ENCODE results near the gene P3H2. TPM values are rescaled to one million over a fixed set of nuclear protein-coding genes. Genes with fewer than 3 reads are reported as not detected.
A peak's percentile ranks its signal among the peaks of the same experiment; 100 is the strongest.

Gene P3H2
- total and polyA plus RNA-seq, 7 donors = 0.24 to 3.4 (median 1.2) TPM

- Histone ChIP-seq H3K36me3 (ENCODE audit: insufficient read depth in 1 of 2, low read depth in 1 of 2) (no peaks in the 10 kb centered on the region), H3K4me3 (no peak overlapping the region), H3K27me3 (ENCODE audit: insufficient read depth in 3 of 3, low read length in 2 of 3) (no peaks in the 10 kb centered on the region), H3K27ac (no peak overlapping the region), H3K4me1 (no peaks in the 10 kb centered on the region), H3K9me3 (no peaks in the 10 kb centered on the region)
- intact Hi-C loops (cut with DNase I) = no loop called here
- ATAC-seq (no peak), DNase-seq (no peak)
- WGBS, 3 donors = 56 to 71% (median 67%) methylated on average over 1 of the region's 1 CpG
- no peak for TF ChIP-seq CTCF (IDR thresholded peaks at IDR 0.05)
Observed at GRCh38 chr3:190105876-190106275, 14.8 kb downstream of the P3H2 start.

- intact Hi-C loops (cut with DNase I) = no loop called here
- no peak for TF ChIP-seq CTCF (IDR thresholded peaks at IDR 0.05)
- H3K27ac ChIP-seq = no peak overlapping the region
- H3K27me3 ChIP-seq (ENCODE audit: insufficient read depth in 3 of 3, low read length in 2 of 3) = no peaks in the 10 kb centered on the region
- WGBS, 3 donors = 18 to 28% (median 22%) methylated on average over 8 of the region's 8 CpGs
- H3K9me3 ChIP-seq = no peaks in the 10 kb centered on the region
- no peak for DNase-seq
- H3K36me3 ChIP-seq (ENCODE audit: insufficient read depth in 1 of 2, low read depth in 1 of 2) = no peaks in the 10 kb centered on the region
- no peaks in the 10 kb centered on the region for H3K4me1 ChIP-seq
- peak in 2 of 4 donors; percentile 28 to 55 for ATAC-seq
- H3K4me3 ChIP-seq = peak overlapping the region; percentile 35
Observed at GRCh38 chr3:190101320-190102011, 19.2 kb downstream of the P3H2 start.

- DNase-seq (no peak), ATAC-seq (no peak)
- Histone ChIP-seq H3K27ac (no peak overlapping the region), H3K27me3 (ENCODE audit: insufficient read depth in 3 of 3, low read length in 2 of 3) (no peaks in the 10 kb centered on the region), H3K36me3 (ENCODE audit: insufficient read depth in 1 of 2, low read depth in 1 of 2) (no peaks in the 10 kb centered on the region), H3K4me1 (no peaks in the 10 kb centered on the region), H3K4me3 (no peak overlapping the region), H3K9me3 (no peaks in the 10 kb centered on the region)
- intact Hi-C loops (cut with DNase I) = no loop called here
- WGBS, 3 donors = 56 to 76% (median 70%) methylated on average over 6 of the region's 6 CpGs
- no peak for TF ChIP-seq CTCF (IDR thresholded peaks at IDR 0.05)
Observed at GRCh38 chr3:190099099-190099498, 21.6 kb downstream of the P3H2 start.

GRCh38 chr3:190097617-190098016 lies 23.1 kb downstream of the P3H2 start:
- Histone ChIP-seq H3K27ac (no peak overlapping the region), H3K36me3 (ENCODE audit: insufficient read depth in 1 of 2, low read depth in 1 of 2) (no peaks in the 10 kb centered on the region), H3K4me3 (no peak overlapping the region), H3K9me3 (no peaks in the 10 kb centered on the region), H3K27me3 (ENCODE audit: insufficient read depth in 3 of 3, low read length in 2 of 3) (no peaks in the 10 kb centered on the region), H3K4me1 (no peaks in the 10 kb centered on the region)
- no peak for TF ChIP-seq CTCF (IDR thresholded peaks at IDR 0.05)
- 85 to 95% (median 88%) methylated on average over 3 of the region's 3 CpGs for WGBS, 3 donors
- no peak for DNase-seq
- intact Hi-C loops (cut with DNase I) = no loop called here
- no peak for ATAC-seq

GRCh38 chr3:190097025-190097424 lies 23.7 kb downstream of the P3H2 start:
- no peak for ATAC-seq
- TF ChIP-seq CTCF (IDR thresholded peaks at IDR 0.05) = no peak
- intact Hi-C loops (cut with DNase I) = no loop called here
- Histone ChIP-seq H3K9me3 (no peaks in the 10 kb centered on the region), H3K4me1 (no peaks in the 10 kb centered on the region), H3K27me3 (ENCODE audit: insufficient read depth in 3 of 3, low read length in 2 of 3) (no peaks in the 10 kb centered on the region), H3K36me3 (ENCODE audit: insufficient read depth in 1 of 2, low read depth in 1 of 2) (no peaks in the 10 kb centered on the region), H3K4me3 (no peak overlapping the region), H3K27ac (no peak overlapping the region)
- WGBS, 3 donors = 44 to 58% (median 46%) methylated on average over 4 of the region's 4 CpGs
- DNase-seq = no peak
